GM12892 (cell line): ENCODE results near the gene TERB1.
"Not testable (repeated sequence)": the region's sequence is repeated elsewhere in the genome, so short reads cannot be mapped to it uniquely, and the experiment has no call there.

Experiments used
- POLR2A ChIP-seq: IDR thresholded peaks from 2 replicates; pipeline ENCODE4 v1.6.1; 2011; ENCODE audit warnings: low read depth, low read length, control low read depth
- POLR2AphosphoS5 ChIP-seq: IDR thresholded peaks from 2 replicates; pipeline ENCODE4 v1.6.1; 2011; ENCODE audit warnings: low read depth, low read length, control low read depth

GRCh38 chr16:66793984-66794383, 7.4 kb downstream of the TERB1 start:
- not testable (repeated sequence) for TF ChIP-seq POLR2AphosphoS5, POLR2A
